GM06990 (cell line): ENCODE results near the gene CD72.

ENCODE experiments used
- DNase-seq: peaks from one replicate; pipeline ENCODE4 v3.0.0-alpha.2; 2011; ENCODE audit not compliant: insufficient read length; ENCODE audit errors: extremely low read depth
- H3K27me3 ChIP-seq: replicated peaks from 2 replicates; pipeline ENCODE4 v1.6.0; 2011; ENCODE audit warnings: low read length; ENCODE audit not compliant: control insufficient read depth, insufficient read depth
- H3K36me3 ChIP-seq: 2 replicates; pipeline ENCODE4 v1.5.1; 2011; ENCODE audit warnings: low read length; ENCODE audit not compliant: control insufficient read depth, insufficient read depth
- H3K4me3 ChIP-seq: replicated peaks from 2 replicates; pipeline ENCODE4 v1.5.1; 2011; ENCODE audit warnings: low read depth, mild to moderate bottlenecking, control low read depth, low read length
- CTCF ChIP-seq: IDR thresholded peaks from 2 replicates; pipeline ENCODE4 v1.5.1; 2011; ENCODE audit warnings: low read length, control low read depth, mild to moderate bottlenecking, inconsistent platforms; ENCODE audit not compliant: insufficient read depth, poor library complexity, severe bottlenecking

The CD72 gene

GRCh38 chr9:35653611-35654010, 35.4 kb upstream of the CD72 start:
- TF ChIP-seq CTCF, result no peak
- no peaks in the 10 kb centered on the region for H3K27me3 ChIP-seq
- no peak overlapping the region for H3K4me3 ChIP-seq
- no peaks in the 10 kb centered on the region for H3K36me3 ChIP-seq
- DNase-seq, result no peak

GRCh38 chr9:35652829-35653209, 34.6 kb upstream of the CD72 start:
- H3K4me3 ChIP-seq, result no peak overlapping the region
- no peaks in the 10 kb centered on the region for H3K27me3 ChIP-seq
- H3K36me3 ChIP-seq, result no peaks in the 10 kb centered on the region
- no peak for TF ChIP-seq CTCF
- DNase-seq, result no peak

GRCh38 chr9:35651956-35652828, 34.0 kb upstream of the CD72 start:
- Histone ChIP-seq H3K4me3 (no peak overlapping the region), H3K27me3 (no peaks in the 10 kb centered on the region), H3K36me3 (no peaks in the 10 kb centered on the region)
- no peak for DNase-seq
- no peak for TF ChIP-seq CTCF

GRCh38 chr9:35650341-35651158, 32.3 kb upstream of the CD72 start, which contains the start of gene SIT1:
Gene SIT1 (minus strand): TSS chr9:35650931. CDS start chr9:35650853, 78 bp downstream.
- peak; percentile 57 for DNase-seq
- Histone ChIP-seq H3K4me3 (peak within 1 kb of the TSS; percentile 74), H3K36me3 (no peaks in the 10 kb centered on the region), H3K27me3 (no peaks in the 10 kb centered on the region)
- no peak for TF ChIP-seq CTCF

- TF ChIP-seq CTCF, result no peak
- peak; percentile 49 for DNase-seq
- H3K36me3 ChIP-seq, result no peaks in the 10 kb centered on the region
These were observed 31.5 kb upstream of the CD72 start for GRCh38 chr9:35649431-35650340.

More at GRCh38 chr9:35649431-35650340, 31.5 kb upstream of the CD72 start:
- no peaks in the 10 kb centered on the region for H3K27me3 ChIP-seq
- H3K4me3 ChIP-seq, result peak overlapping the region; percentile 74
